ENCODE data around the gene DDX39B.

The DDX39B gene

GRCh38 chr6:31574106-31575061 is 32.6 kb upstream of the DDX39B start:
- Histone ChIP-seq H3F3A (ENCODE audit: insufficient read depth, low read length) (no peaks in the 10 kb centered on the region), H4K20me1 (ENCODE audit: insufficient read depth, low read length) (no peaks in the 10 kb centered on the region), H3K4me2 (ENCODE audit: low read length) (no peak overlapping the region; the same call in 1 of the 2 replicates), H3K9me3 (ENCODE audit: low read length) (no peaks in the 10 kb centered on the region), H3K27me3 (ENCODE audit: insufficient read depth, low read length) (no peaks in the 10 kb centered on the region), H2AFZ (ENCODE audit: low read length) (no peak overlapping the region), H3K4me3 (ENCODE audit: low read depth, low read length, poor library complexity, severe bottlenecking) (no peak overlapping the region), H3K27ac (ENCODE audit: low read depth, low read length, poor library complexity, severe bottlenecking) (no peak overlapping the region), H3K9me2 (ENCODE audit: low read depth, low read length) (no peaks in the 10 kb centered on the region), H3K9ac (ENCODE audit: low read length) (no peak overlapping the region; the same call in 1 of the 2 replicates), H3K4me1 (ENCODE audit: insufficient read depth, low read length, severe bottlenecking) (peaks cover 63% of the 10 kb centered on the region), H3K79me2 (ENCODE audit: insufficient read depth, low read length) (no peaks in the 10 kb centered on the region), H3K36me3 (ENCODE audit: insufficient read depth, low read length) (no peaks in the 10 kb centered on the region)
- TF ChIP-seq EZH2 (IDR thresholded peaks at IDR 0.05; ENCODE audit: borderline replicate concordance, low read length) (no peak), CTCF (IDR thresholded peaks at IDR 0.05; ENCODE audit: low read length) (peak; percentile 13; the same call in 1 of the 2 replicates)

DNA sequence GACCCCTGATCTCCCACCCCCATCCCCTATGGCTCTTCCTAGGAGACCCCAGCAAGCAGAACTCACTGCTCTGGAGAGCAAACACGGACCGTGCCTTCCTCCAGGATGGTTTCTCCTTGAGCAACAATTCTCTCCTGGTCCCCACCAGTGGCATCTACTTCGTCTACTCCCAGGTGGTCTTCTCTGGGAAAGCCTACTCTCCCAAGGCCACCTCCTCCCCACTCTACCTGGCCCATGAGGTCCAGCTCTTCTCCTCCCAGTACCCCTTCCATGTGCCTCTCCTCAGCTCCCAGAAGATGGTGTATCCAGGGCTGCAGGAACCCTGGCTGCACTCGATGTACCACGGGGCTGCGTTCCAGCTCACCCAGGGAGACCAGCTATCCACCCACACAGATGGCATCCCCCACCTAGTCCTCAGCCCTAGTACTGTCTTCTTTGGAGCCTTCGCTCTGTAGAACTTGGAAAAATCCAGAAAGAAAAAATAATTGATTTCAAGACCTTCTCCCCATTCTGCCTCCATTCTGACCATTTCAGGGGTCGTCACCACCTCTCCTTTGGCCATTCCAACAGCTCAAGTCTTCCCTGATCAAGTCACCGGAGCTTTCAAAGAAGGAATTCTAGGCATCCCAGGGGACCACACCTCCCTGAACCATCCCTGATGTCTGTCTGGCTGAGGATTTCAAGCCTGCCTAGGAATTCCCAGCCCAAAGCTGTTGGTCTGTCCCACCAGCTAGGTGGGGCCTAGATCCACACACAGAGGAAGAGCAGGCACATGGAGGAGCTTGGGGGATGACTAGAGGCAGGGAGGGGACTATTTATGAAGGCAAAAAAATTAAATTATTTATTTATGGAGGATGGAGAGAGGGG is 31.7 kb upstream of the DDX39B start:
- Histone ChIP-seq H3K27ac (ENCODE audit: low read depth, low read length, poor library complexity, severe bottlenecking) (no peak overlapping the region), H3K9ac (ENCODE audit: low read length) (no peak overlapping the region), H3K9me2 (ENCODE audit: low read depth, low read length) (no peaks in the 10 kb centered on the region), H3F3A (ENCODE audit: insufficient read depth, low read length) (no peaks in the 10 kb centered on the region), H3K4me1 (ENCODE audit: insufficient read depth, low read length, severe bottlenecking) (peaks cover 72% of the 10 kb centered on the region), H3K4me2 (ENCODE audit: low read length) (no peak overlapping the region), H3K79me2 (ENCODE audit: insufficient read depth, low read length) (no peaks in the 10 kb centered on the region), H3K36me3 (ENCODE audit: insufficient read depth, low read length) (no peaks in the 10 kb centered on the region), H3K9me3 (ENCODE audit: low read length) (no peaks in the 10 kb centered on the region), H3K27me3 (ENCODE audit: insufficient read depth, low read length) (no peaks in the 10 kb centered on the region), H3K4me3 (ENCODE audit: low read depth, low read length, poor library complexity, severe bottlenecking) (no peak overlapping the region), H2AFZ (ENCODE audit: low read length) (no peak overlapping the region), H4K20me1 (ENCODE audit: insufficient read depth, low read length) (no peaks in the 10 kb centered on the region)
- TF ChIP-seq CTCF (IDR thresholded peaks at IDR 0.05; ENCODE audit: low read length) (no peak), EZH2 (IDR thresholded peaks at IDR 0.05; ENCODE audit: borderline replicate concordance, low read length) (no peak)

GRCh38 chr6:31572041-31572911 is 30.5 kb upstream of the DDX39B start, which contains the start of gene LTA:
LTA (plus strand) TSS chr6:31572289; CDS start chr6:31572743, 454 bp downstream.
- Histone ChIP-seq H3K4me2 (ENCODE audit: low read length) (peak within 1 kb of the TSS; percentile 66), H4K20me1 (ENCODE audit: insufficient read depth, low read length) (no peaks in the 10 kb centered on the region), H3K79me2 (ENCODE audit: insufficient read depth, low read length) (no peaks in the 10 kb centered on the region), H3K27ac (ENCODE audit: low read depth, low read length, poor library complexity, severe bottlenecking) (peak within 1 kb of the TSS; percentile 54), H3K9me2 (ENCODE audit: low read depth, low read length) (no peaks in the 10 kb centered on the region), H3K9me3 (ENCODE audit: low read length) (no peaks in the 10 kb centered on the region), H2AFZ (ENCODE audit: low read length) (no peak within 1 kb of the TSS; the same call in 1 of the 2 replicates), H3K27me3 (ENCODE audit: insufficient read depth, low read length) (no peaks in the 10 kb centered on the region), H3K9ac (ENCODE audit: low read length) (peak within 1 kb of the TSS; percentile 67), H3K4me1 (ENCODE audit: insufficient read depth, low read length, severe bottlenecking) (peaks cover 73% of the 10 kb centered on the region), H3K4me3 (ENCODE audit: low read depth, low read length, poor library complexity, severe bottlenecking) (peak within 1 kb of the TSS; percentile 57), H3K36me3 (ENCODE audit: insufficient read depth, low read length) (no peaks in the 10 kb centered on the region), H3F3A (ENCODE audit: insufficient read depth, low read length) (no peaks in the 10 kb centered on the region)
- TF ChIP-seq EZH2 (IDR thresholded peaks at IDR 0.05; ENCODE audit: borderline replicate concordance, low read length) (no peak), CTCF (IDR thresholded peaks at IDR 0.05; ENCODE audit: low read length) (no peak; the same call in 1 of the 2 replicates)
